Neural cell (in vitro differentiated cells): ENCODE results near the gene C1orf21.

Experiments used
- EP300 ChIP-seq: fragments of 450-650 bp; conservative IDR thresholded peaks from 2 replicates; pipeline ENCODE4 v1.6.1; 2014; ENCODE audit warnings: antibody characterized with exemption, mild to moderate bottlenecking, moderate library complexity; ENCODE audit not compliant: poor library complexity, severe bottlenecking
- EZH2 ChIP-seq: fragments of 200-600, 300-800 bp; shearing (Covaris generic), sonication (generic); IDR thresholded peaks from 2 replicates; pipeline ENCODE4 v1.6.1; 2014; ENCODE audit warnings: antibody characterized with exemption, low read length, borderline replicate concordance, mild to moderate bottlenecking; ENCODE audit not compliant: insufficient read depth, poor library complexity, severe bottlenecking
- MXI1 ChIP-seq: fragments of 450-650 bp; conservative IDR thresholded peaks from 2 replicates; pipeline ENCODE4 v1.6.1; 2014; ENCODE audit warnings: antibody characterized with exemption, mild to moderate bottlenecking; ENCODE audit not compliant: poor library complexity, severe bottlenecking
- POLR2AphosphoS5 ChIP-seq: IDR thresholded peaks from 2 replicates; pipeline ENCODE4 v1.6.1; 2012
- RAD21 ChIP-seq: fragments of 450-650 bp; conservative IDR thresholded peaks from 2 replicates; pipeline ENCODE4 v1.6.1; 2014; ENCODE audit warnings: antibody characterized with exemption, mild to moderate bottlenecking, moderate library complexity
- SMC3 ChIP-seq: fragments of 450-650 bp; conservative IDR thresholded peaks from 2 replicates; pipeline ENCODE4 v1.6.1; 2014; ENCODE audit warnings: antibody characterized with exemption, mild to moderate bottlenecking, moderate library complexity; ENCODE audit not compliant: poor library complexity
- TAF1 ChIP-seq: IDR thresholded peaks from 2 replicates; pipeline ENCODE4 v1.6.1; 2012; ENCODE audit warnings: low read depth
- TF ChIP-seq, protein P1 (sequence below): fragments of 450-650 bp; IDR thresholded peaks from 2 replicates; pipeline ENCODE4 v1.5.1; 2014; ENCODE audit warnings: antibody characterized with exemption, mild to moderate bottlenecking, moderate library complexity; ENCODE audit not compliant: poor library complexity, severe bottlenecking
- TF ChIP-seq, protein P2 (sequence below): IDR thresholded peaks from 2 replicates; pipeline ENCODE4 v1.6.1; 2012; ENCODE audit warnings: borderline replicate concordance

DNA sequence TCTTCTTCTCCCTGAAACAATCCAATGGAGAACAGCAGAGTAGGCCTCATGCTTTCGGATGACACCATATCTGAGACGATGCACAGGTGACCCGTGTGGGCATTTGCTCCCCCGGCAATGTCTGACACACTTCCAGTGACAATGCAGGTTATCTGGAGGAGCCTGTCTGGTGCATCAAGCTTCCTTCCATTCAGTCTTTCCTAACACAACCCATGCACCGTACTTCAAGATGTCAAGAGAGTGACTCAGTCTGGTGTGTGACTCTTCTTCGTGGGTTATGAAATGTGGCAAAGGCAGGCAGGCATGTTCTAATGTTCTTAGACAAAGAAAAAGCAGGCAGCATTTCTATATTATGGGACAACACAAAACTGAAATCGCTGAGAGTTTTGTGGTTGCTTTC, 208.8 kb downstream of the C1orf21 start:
- TF ChIP-seq, protein P1, sequence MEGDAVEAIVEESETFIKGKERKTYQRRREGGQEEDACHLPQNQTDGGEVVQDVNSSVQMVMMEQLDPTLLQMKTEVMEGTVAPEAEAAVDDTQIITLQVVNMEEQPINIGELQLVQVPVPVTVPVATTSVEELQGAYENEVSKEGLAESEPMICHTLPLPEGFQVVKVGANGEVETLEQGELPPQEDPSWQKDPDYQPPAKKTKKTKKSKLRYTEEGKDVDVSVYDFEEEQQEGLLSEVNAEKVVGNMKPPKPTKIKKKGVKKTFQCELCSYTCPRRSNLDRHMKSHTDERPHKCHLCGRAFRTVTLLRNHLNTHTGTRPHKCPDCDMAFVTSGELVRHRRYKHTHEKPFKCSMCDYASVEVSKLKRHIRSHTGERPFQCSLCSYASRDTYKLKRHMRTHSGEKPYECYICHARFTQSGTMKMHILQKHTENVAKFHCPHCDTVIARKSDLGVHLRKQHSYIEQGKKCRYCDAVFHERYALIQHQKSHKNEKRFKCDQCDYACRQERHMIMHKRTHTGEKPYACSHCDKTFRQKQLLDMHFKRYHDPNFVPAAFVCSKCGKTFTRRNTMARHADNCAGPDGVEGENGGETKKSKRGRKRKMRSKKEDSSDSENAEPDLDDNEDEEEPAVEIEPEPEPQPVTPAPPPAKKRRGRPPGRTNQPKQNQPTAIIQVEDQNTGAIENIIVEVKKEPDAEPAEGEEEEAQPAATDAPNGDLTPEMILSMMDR: no peak
- TF ChIP-seq TAF1 (no peak), EZH2 (no peak), POLR2AphosphoS5 (no peak), RAD21 (no peak), MXI1 (no peak), SMC3 (no peak), EP300 (no peak)
- TF ChIP-seq, protein P2, sequence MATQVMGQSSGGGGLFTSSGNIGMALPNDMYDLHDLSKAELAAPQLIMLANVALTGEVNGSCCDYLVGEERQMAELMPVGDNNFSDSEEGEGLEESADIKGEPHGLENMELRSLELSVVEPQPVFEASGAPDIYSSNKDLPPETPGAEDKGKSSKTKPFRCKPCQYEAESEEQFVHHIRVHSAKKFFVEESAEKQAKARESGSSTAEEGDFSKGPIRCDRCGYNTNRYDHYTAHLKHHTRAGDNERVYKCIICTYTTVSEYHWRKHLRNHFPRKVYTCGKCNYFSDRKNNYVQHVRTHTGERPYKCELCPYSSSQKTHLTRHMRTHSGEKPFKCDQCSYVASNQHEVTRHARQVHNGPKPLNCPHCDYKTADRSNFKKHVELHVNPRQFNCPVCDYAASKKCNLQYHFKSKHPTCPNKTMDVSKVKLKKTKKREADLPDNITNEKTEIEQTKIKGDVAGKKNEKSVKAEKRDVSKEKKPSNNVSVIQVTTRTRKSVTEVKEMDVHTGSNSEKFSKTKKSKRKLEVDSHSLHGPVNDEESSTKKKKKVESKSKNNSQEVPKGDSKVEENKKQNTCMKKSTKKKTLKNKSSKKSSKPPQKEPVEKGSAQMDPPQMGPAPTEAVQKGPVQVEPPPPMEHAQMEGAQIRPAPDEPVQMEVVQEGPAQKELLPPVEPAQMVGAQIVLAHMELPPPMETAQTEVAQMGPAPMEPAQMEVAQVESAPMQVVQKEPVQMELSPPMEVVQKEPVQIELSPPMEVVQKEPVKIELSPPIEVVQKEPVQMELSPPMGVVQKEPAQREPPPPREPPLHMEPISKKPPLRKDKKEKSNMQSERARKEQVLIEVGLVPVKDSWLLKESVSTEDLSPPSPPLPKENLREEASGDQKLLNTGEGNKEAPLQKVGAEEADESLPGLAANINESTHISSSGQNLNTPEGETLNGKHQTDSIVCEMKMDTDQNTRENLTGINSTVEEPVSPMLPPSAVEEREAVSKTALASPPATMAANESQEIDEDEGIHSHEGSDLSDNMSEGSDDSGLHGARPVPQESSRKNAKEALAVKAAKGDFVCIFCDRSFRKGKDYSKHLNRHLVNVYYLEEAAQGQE: no peak
